Naive thymus-derived CD4-positive, alpha-beta T cell (primary cell): ENCODE data around the gene IFIT1. TPM values are rescaled to one million over a fixed set of nuclear protein-coding genes. Genes with fewer than 3 reads are reported as not detected.

Experiments
- ATAC-seq: fragments of 150-1000 bp; cut with Tn5 transposase; 2 replicates; pipeline ENCODE4 v1.10.0; 2021; ENCODE audit warnings: mild to moderate bottlenecking, moderate library complexity
- CTCF ChIA-PET: fragments of 350-600 bp; sonication (Branson Sonifier 250); formaldehyde crosslinking; loops from one replicate; lab custom pipeline; 2021; ENCODE audit warnings: antibody characterized with exemption; lab: Charles Lee
- POLR2A ChIA-PET: fragments of 350-600 bp; sonication (Branson Sonifier 250); formaldehyde crosslinking; loops from one replicate; lab custom pipeline; 2021; ENCODE audit warnings: antibody characterized with exemption, inconsistent platforms; lab: Charles Lee
- DNase-seq, 9 donors: peaks; one replicate each; pipeline versions ENCODE4 v3.0.0 to v3.0.0-alpha.2; 2020 to 2022; ENCODE audit warnings: mixed read lengths in 1 of 9
- H3K27ac ChIP-seq: one replicate; pipeline ENCODE4 v1.7.0; 2013; ENCODE audit warnings: mild to moderate bottlenecking, low read depth, low read length, moderate library complexity
- H3K27me3 ChIP-seq, 2 donors: one replicate each; pipeline ENCODE4 v1.7.0; 2013; ENCODE audit warnings: low read length in 2 of 2, mild to moderate bottlenecking in 2 of 2, moderate library complexity in 2 of 2; ENCODE audit not compliant: control insufficient read depth in 2 of 2, insufficient read depth in 2 of 2
- H3K36me3 ChIP-seq, 3 experiments: 1 replicate in 2 of 3; 2 replicates in 1 of 3; pipeline ENCODE4 v1.7.0; 2013; ENCODE audit warnings: low read length in 3 of 3, mild to moderate bottlenecking in 3 of 3, moderate library complexity in 1 of 3; ENCODE audit not compliant: insufficient read depth in 3 of 3, control insufficient read depth in 2 of 3
- H3K4me1 ChIP-seq, 2 donors: one replicate each; pipeline ENCODE4 v1.7.0; 2013; ENCODE audit warnings: low read length in 2 of 2, mild to moderate bottlenecking in 2 of 2, moderate library complexity in 1 of 2; ENCODE audit not compliant: control insufficient read depth in 2 of 2, insufficient read depth in 2 of 2
- H3K4me3 ChIP-seq: 2 replicates; pipeline ENCODE4 v1.7.0; 2013; ENCODE audit warnings: mild to moderate bottlenecking, low read length
- H3K9me3 ChIP-seq, 3 experiments: 1 replicate in 2 of 3; 2 replicates in 1 of 3; pipeline ENCODE4 v1.7.0; 2013; ENCODE audit warnings: low read length in 3 of 3; ENCODE audit not compliant: control insufficient read depth in 2 of 3
- H3K27ac Mint-ChIP-seq, 9 donors: one replicate each; pipeline ENCODE4 v1.8.0; 2020 to 2022; ENCODE audit warnings: mixed read lengths in 9 of 9, mild to moderate bottlenecking in 8 of 9, moderate library complexity in 5 of 9, inconsistent platforms in 2 of 9
- H3K27me3 Mint-ChIP-seq, 5 donors: one replicate each; pipeline ENCODE4 v1.8.0; 2021 to 2022; ENCODE audit warnings: mixed read lengths in 5 of 5, mild to moderate bottlenecking in 1 of 5
- H3K36me3 Mint-ChIP-seq, 5 donors: one replicate each; pipeline ENCODE4 v1.8.0; 2020 to 2022; ENCODE audit warnings: mixed read lengths in 5 of 5, mild to moderate bottlenecking in 3 of 5, inconsistent platforms in 1 of 5
- H3K4me1 Mint-ChIP-seq, 7 donors: one replicate each; pipeline ENCODE4 v1.8.0; 2020 to 2022; ENCODE audit warnings: mixed read lengths in 7 of 7, mild to moderate bottlenecking in 3 of 7, inconsistent platforms in 1 of 7
- H3K4me3 Mint-ChIP-seq, 10 donors: one replicate each; pipeline ENCODE4 v1.8.0; 2020 to 2022; ENCODE audit warnings: mild to moderate bottlenecking in 10 of 10, mixed read lengths in 10 of 10, moderate library complexity in 6 of 10, inconsistent platforms in 2 of 10
- H3K9me3 Mint-ChIP-seq, 11 donors: one replicate each; pipeline ENCODE4 v1.8.0; 2020 to 2022; ENCODE audit warnings: mixed read lengths in 11 of 11, mild to moderate bottlenecking in 4 of 11, inconsistent platforms in 1 of 11, moderate library complexity in 1 of 11
- intact Hi-C, 2 donors: fragments of 100-400 bp; cut with micrococcal nuclease; formaldehyde crosslinking; loops; one replicate each; pipeline ENCODE4 v1.15.1; 2023
- polyA plus RNA-seq, 2 donors: library from polyadenylated mRNA; unstranded; fragments of 300-500 nt; fragmentation: Illumina TruSeq; gene quantifications; one replicate each; pipeline ENCODE4 v1.2.3, GENCODE V29; 2021
- total RNA-seq, 6 experiments: library from RNA in 5 of 6; stranded (reverse) in 5 of 6; gene quantifications; 1 replicate in 5 of 6; 2 replicates in 1 of 6; pipeline ENCODE4 v1.2.3 and lab custom pipeline; 2021 to 2026

Gene IFIT1
- total and polyA plus RNA-seq, 7 experiments from 2014 or later, result 1.7 to 16.5 (median 6.5) TPM

- Mint-ChIP-seq H3K4me3 (no peak overlapping the region), H3K27me3 (peaks cover 0 to 32% (median 0%) of the 10 kb centered on the region in 5 donors), H3K9me3 (no peaks in the 10 kb centered on the region), H3K27ac (no peak overlapping the region), H3K36me3 (peaks cover 0 to 4% (median 0%) of the 10 kb centered on the region in 5 donors), H3K4me1 (no peaks in the 10 kb centered on the region)
- Histone ChIP-seq H3K36me3 (no peaks in the 10 kb centered on the region), H3K27ac (no peak overlapping the region), H3K9me3 (no peaks in the 10 kb centered on the region), H3K27me3 (no peaks in the 10 kb centered on the region), H3K4me3 (no peak overlapping the region), H3K4me1 (no peaks in the 10 kb centered on the region)
- intact Hi-C loops, result no loop called here
- DNase-seq (no peak), ATAC-seq (no peak)
- ChIA-PET CTCF (interaction anchor here (1.0 kb wide), 1 partner anchor 9 kb away, joined by 3 read pairs; no protein-coding TSS in a partner anchor), POLR2A (no interaction called here)
Measured at GRCh38 chr10:89382757-89383156, 9.7 kb upstream of the IFIT1 start.

DNA sequence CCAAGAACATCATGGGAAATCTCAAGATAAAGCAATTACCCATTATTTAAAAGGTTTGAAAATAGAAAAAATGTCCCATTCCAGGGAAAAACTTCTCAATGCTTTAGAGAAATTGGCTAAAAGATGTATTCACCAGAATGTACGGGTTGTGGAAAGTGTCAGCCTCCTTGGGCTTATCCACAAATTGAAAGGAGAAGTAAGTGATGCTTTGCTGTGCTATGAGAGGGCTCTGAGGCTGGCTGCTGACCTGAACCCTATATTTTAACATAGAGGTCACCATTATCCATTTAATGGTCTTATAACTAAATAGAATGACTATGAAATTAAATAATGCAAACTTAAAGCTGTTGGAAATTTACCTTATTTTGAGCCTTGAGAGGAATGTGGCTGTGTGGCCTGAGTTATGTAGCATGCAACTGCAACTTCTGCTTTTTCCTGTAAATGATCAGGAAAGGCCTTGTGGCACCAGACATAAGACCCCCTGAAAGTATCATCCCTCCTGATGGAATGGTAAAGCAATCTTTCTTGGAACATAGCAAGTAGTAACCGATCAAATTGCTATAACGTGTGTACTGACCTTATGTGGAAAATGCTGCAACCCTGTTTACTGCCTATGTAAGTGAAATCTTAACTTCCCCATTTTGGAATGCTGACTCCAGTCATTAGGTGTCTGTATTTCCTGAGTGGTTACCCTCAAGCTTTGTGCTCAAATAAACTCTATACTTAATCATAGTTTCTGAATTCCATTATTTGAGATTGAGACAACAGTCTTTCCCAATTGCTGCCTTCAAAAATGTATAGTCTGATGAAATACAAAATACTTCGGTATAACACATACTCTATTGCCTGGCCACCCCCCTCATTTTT, 7.7 kb upstream of the IFIT1 start:
- Mint-ChIP-seq H3K27ac (no peak overlapping the region), H3K9me3 (no peaks in the 10 kb centered on the region), H3K4me3 (no peak overlapping the region), H3K27me3 (peaks cover 0 to 35% (median 0%) of the 10 kb centered on the region in 5 donors), H3K36me3 (no peaks in the 10 kb centered on the region), H3K4me1 (no peaks in the 10 kb centered on the region)
- DNase-seq, result no peak
- Histone ChIP-seq H3K9me3 (no peaks in the 10 kb centered on the region), H3K27me3 (no peaks in the 10 kb centered on the region), H3K4me3 (no peak overlapping the region), H3K4me1 (no peaks in the 10 kb centered on the region), H3K36me3 (no peaks in the 10 kb centered on the region), H3K27ac (no peak overlapping the region)
- intact Hi-C loops, result no loop called here
- POLR2A ChIA-PET, result interaction anchor here (1.2 to 1.3 kb wide), 2 partner anchors 8 to 84 kb away, joined by 4 to 5 read pairs; partner anchors contain the start of genes IFIT1 and IFIT2
- ATAC-seq, result peak; percentile 87
- CTCF ChIA-PET, result interaction anchor here (0.6 kb wide), 1 partner anchor 14 kb away, joined by 3 read pairs; no protein-coding TSS in a partner anchor

DNA sequence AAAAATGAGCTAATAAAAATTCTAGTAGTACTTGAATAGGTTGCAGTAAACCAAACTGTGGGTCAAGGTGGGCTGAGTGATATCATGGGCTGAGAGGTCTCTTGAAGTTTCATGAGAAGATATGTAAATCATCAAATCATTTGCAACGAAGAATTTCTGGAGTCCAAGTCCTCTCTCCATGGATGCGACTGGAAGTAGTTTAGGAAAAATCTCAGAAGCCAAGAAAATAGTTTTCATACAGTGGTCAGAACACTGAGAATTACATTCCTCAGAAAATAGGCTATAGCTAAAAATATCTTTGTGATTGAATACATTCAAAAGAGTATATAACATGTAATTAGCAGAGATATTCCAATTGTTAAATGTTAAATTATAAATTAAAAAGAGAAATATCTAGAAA, 3.6 kb upstream of the IFIT1 start:
- Mint-ChIP-seq H3K27ac (peak overlapping the region in 1 of 9 donors; percentile 64), H3K27me3 (peaks cover 0 to 24% (median 0%) of the 10 kb centered on the region in 5 donors), H3K4me1 (peaks cover 5 to 26% (median 19%) of the 10 kb centered on the region in 7 donors), H3K9me3 (no peaks in the 10 kb centered on the region), H3K36me3 (no peaks in the 10 kb centered on the region), H3K4me3 (no peak overlapping the region)
- Histone ChIP-seq H3K4me1 (peaks cover 10 to 15% of the 10 kb centered on the region in 2 donors), H3K27me3 (no peaks in the 10 kb centered on the region), H3K9me3 (no peaks in the 10 kb centered on the region), H3K4me3 (no peak overlapping the region), H3K27ac (no peak overlapping the region), H3K36me3 (no peaks in the 10 kb centered on the region)
- intact Hi-C loops, result loop anchor here (1.0 to 2.0 kb wide), 2 partner anchors 96 to 172 kb away; no protein-coding TSS in a partner anchor
- no peak for DNase-seq
- no peak for ATAC-seq
- POLR2A ChIA-PET, result interaction anchor here (1.0 to 2.0 kb wide), 3 partner anchors 26 to 137 kb away, joined by 3 to 5 read pairs (median 4); partner anchors contain the start of genes IFIT2, IFIT5 and LIPA
- CTCF ChIA-PET, result interaction anchor here (0.7 to 1.4 kb wide), 3 partner anchors 19 to 94 kb away, joined by 3 to 5 read pairs (median 3); no protein-coding TSS in a partner anchor

DNA sequence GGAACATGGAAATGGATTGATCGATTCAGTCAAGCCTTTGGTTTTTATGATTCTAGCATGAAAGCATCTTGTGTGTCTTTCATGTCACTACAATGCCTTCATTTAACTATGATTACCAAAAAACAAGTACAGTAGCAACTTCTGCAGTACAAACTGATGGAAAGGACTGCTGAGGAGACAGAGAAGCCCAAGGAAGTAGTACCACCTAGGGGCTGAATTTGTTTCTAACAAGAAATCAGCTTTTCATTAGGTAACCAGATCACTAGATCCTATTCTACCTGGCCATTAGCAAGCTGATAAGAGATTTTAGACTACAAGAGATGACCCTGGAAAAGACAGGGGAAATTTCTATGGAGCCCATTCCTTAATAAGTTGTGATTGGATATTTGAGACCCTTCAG, 3.2 kb upstream of the IFIT1 start:
- POLR2A ChIA-PET, result interaction anchor here (1.0 to 2.0 kb wide), 3 partner anchors 26 to 138 kb away, joined by 3 to 5 read pairs (median 4); partner anchors contain the start of genes IFIT2, IFIT5 and LIPA
- H3K27me3 Mint-ChIP-seq, result peaks cover 0 to 20% (median 0%) of the 10 kb centered on the region in 5 donors
- CTCF ChIA-PET, result interaction anchor here (1.0 to 1.4 kb wide), 2 partner anchors 19 to 95 kb away, joined by 3 to 5 read pairs; no protein-coding TSS in a partner anchor
- DNase-seq (peak in 4 of 9 donors; percentile 12 to 40 (median 24)), ATAC-seq (no peak)
- H3K4me3 Mint-ChIP-seq, result no peak overlapping the region
- H3K9me3 Mint-ChIP-seq, result no peaks in the 10 kb centered on the region
- intact Hi-C loops, result loop anchor here (1.0 to 2.0 kb wide), 2 partner anchors 96 to 172 kb away; no protein-coding TSS in a partner anchor
- no peaks in the 10 kb centered on the region for H3K36me3 Mint-ChIP-seq
- no peaks in the 10 kb centered on the region for H3K9me3 ChIP-seq
- H3K4me1 ChIP-seq, result peaks cover 14 to 19% of the 10 kb centered on the region in 2 donors
- peaks cover 5 to 30% (median 24%) of the 10 kb centered on the region in 7 donors for H3K4me1 Mint-ChIP-seq
- no peak overlapping the region for H3K4me3 ChIP-seq
- H3K27ac Mint-ChIP-seq, result peak overlapping the region in 1 of 9 donors; percentile 21
- H3K27ac ChIP-seq, result no peak overlapping the region
- no peaks in the 10 kb centered on the region for H3K27me3 ChIP-seq
- no peaks in the 10 kb centered on the region for H3K36me3 ChIP-seq

DNA sequence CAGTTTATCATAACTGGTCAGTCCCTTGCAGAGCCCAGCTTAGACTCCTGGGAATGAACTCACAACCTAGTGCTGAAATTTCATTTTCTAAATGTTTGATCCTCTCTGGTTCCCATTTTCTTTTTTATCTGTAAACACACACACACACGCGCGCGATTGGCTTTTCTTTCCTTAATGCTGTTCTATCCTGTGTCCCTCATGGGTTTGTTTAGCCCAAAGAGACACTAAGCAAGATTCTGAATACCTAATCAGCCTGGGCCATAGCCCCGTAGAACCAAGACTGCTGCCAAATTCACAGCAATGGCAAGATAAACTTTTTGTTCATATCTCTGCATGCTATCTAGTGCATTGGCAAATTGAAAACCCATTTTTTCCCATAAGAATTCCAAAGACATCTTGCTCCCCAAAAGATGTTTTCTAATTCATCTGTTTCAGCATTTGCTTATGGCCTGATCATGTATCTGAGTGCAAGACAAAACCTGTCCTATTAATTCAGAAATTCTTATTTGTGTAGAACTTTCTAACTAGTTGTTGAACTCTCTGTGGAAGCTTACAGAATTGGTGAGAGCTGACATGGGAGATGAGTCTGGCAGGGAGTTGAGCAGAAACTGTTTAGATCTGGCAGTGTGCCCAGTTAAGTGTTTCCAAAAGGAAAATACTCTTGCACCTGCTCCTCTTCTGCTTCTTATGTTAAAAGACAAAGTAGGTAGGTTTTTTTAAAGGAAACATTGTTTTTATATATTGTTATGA, 1.8 kb upstream of the IFIT1 start:
- Histone ChIP-seq H3K4me1 (peaks cover 14 to 19% of the 10 kb centered on the region in 2 donors), H3K27ac (no peak overlapping the region), H3K4me3 (no peak overlapping the region), H3K27me3 (no peaks in the 10 kb centered on the region), H3K36me3 (no peaks in the 10 kb centered on the region), H3K9me3 (no peaks in the 10 kb centered on the region)
- H3K27ac Mint-ChIP-seq, result peak overlapping the region in 7 of 9 donors; percentile 0 to 97 (median 74)
- H3K27me3 Mint-ChIP-seq, result peaks cover 0 to 12% (median 0%) of the 10 kb centered on the region in 5 donors
- ATAC-seq (no peak), DNase-seq (no peak)
- ChIA-PET CTCF (interaction anchor here (1.2 to 1.7 kb wide), 2 partner anchors 8 to 27 kb away, joined by 3 to 6 read pairs; no protein-coding TSS in a partner anchor), POLR2A (interaction anchor here (2.0 to 4.2 kb wide), 4 partner anchors 23 to 139 kb away, joined by 4 to 61 read pairs (median 19); partner anchors contain the start of genes IFIT2, IFIT5 and LIPA)
- H3K4me1 Mint-ChIP-seq, result peaks cover 14 to 42% (median 37%) of the 10 kb centered on the region in 7 donors
- H3K4me3 Mint-ChIP-seq, result peak overlapping the region in 2 of 10 donors; percentile 16 to 38
- H3K9me3 Mint-ChIP-seq, result no peaks in the 10 kb centered on the region
- intact Hi-C loops, result loop anchor here in 1 of 2 donors (5.0 kb wide), 1 partner anchor 398 kb away; the partner anchor contains the start of gene FAS
- H3K36me3 Mint-ChIP-seq, result peaks cover 0 to 7% (median 0%) of the 10 kb centered on the region in 5 donors
